Retinal pigment epithelial cell (primary cell): Measurements from ENCODE around the gene ITGA6.

Source experiments
- DNase-seq: peaks from one replicate; pipeline ENCODE4 v3.0.0-alpha.2; 2010; ENCODE audit warnings: low read depth
- H3K4me3 ChIP-seq: 2 replicates; pipeline ENCODE4 v1.5.1; 2011; ENCODE audit warnings: mild to moderate bottlenecking, low read length, control low read depth, moderate library complexity
- TF ChIP-seq, protein P1 (sequence below): conservative IDR thresholded peaks from 2 replicates; pipeline ENCODE4 v1.5.1; 2011; ENCODE audit warnings: low read depth, low read length, control low read depth, inconsistent platforms

ITGA6 gene

DNA sequence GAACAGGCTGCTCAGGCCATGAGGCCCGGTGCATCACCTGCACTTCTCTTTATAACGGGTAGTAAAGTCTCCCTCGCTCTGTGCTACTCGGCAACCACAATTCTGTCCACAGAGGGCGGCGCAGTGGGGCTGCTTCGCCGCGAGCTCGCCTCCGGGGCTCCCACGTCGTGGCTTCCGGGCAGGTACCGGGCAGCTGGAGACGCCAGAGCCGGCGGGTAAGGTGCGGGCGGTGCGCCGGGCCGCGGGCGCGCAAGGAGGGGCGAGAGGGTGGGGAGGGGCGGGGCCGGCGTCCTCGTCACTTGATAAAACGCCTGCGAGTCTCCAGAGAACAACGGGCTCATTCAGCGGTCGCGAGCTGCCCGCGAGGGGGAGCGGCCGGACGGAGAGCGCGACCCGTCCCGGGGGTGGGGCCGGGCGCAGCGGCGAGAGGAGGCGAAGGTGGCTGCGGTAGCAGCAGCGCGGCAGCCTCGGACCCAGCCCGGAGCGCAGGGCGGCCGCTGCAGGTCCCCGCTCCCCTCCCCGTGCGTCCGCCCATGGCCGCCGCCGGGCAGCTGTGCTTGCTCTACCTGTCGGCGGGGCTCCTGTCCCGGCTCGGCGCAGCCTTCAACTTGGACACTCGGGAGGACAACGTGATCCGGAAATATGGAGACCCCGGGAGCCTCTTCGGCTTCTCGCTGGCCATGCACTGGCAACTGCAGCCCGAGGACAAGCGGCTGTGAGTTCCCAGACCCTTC is at the start of gene ITGA6:
Gene ITGA6 (plus strand): TSS at position 331 of the 734 bp plus-strand sequence.
- peak within 1 kb of the TSS; percentile 76 for H3K4me3 ChIP-seq
- TF ChIP-seq, protein P1, sequence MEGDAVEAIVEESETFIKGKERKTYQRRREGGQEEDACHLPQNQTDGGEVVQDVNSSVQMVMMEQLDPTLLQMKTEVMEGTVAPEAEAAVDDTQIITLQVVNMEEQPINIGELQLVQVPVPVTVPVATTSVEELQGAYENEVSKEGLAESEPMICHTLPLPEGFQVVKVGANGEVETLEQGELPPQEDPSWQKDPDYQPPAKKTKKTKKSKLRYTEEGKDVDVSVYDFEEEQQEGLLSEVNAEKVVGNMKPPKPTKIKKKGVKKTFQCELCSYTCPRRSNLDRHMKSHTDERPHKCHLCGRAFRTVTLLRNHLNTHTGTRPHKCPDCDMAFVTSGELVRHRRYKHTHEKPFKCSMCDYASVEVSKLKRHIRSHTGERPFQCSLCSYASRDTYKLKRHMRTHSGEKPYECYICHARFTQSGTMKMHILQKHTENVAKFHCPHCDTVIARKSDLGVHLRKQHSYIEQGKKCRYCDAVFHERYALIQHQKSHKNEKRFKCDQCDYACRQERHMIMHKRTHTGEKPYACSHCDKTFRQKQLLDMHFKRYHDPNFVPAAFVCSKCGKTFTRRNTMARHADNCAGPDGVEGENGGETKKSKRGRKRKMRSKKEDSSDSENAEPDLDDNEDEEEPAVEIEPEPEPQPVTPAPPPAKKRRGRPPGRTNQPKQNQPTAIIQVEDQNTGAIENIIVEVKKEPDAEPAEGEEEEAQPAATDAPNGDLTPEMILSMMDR, result peak; percentile 6
- no peak for DNase-seq

DNA sequence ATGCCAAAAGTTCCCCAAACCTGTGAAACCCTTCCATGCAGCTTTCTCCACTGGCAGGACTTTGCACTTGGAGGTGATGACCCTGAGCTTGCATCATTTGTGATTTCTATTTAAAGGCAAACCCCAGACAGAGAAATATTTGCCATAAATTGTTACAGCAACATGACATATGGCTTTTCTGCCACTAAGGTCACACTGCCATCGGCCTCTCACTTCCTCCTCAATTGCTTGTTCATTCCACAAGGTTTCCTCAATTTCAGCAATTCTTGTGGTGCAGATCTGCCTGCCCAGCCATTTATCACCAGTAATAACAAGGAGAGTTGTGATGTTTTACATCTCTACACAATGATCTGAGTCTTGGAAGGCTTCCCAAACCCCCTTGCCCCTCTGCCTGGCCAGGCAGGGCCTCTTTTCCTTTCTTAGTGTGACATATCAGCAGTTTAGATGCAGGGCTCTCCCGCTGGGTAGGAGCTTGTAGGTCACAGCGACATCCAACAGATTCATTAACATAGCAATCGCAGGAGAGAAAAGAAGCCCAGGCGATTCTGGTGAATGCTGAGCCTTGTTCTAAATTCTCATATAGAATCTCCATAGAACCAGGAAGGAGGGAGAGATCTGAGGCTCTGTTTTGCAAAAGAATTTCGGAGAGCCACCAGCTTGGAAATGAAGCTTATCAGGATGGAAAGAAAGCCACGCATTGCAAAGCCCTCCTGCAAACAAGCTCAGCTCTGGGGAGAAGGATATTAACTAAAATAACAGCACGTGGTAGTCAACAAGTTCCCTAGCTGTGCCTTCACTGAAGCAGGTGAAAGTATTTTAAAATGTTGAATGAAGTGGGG is 46.7 kb upstream of the ITGA6 start:
- TF ChIP-seq, protein P1, result no peak
- no peak overlapping the region for H3K4me3 ChIP-seq
- peak; percentile 67 for DNase-seq

DNA sequence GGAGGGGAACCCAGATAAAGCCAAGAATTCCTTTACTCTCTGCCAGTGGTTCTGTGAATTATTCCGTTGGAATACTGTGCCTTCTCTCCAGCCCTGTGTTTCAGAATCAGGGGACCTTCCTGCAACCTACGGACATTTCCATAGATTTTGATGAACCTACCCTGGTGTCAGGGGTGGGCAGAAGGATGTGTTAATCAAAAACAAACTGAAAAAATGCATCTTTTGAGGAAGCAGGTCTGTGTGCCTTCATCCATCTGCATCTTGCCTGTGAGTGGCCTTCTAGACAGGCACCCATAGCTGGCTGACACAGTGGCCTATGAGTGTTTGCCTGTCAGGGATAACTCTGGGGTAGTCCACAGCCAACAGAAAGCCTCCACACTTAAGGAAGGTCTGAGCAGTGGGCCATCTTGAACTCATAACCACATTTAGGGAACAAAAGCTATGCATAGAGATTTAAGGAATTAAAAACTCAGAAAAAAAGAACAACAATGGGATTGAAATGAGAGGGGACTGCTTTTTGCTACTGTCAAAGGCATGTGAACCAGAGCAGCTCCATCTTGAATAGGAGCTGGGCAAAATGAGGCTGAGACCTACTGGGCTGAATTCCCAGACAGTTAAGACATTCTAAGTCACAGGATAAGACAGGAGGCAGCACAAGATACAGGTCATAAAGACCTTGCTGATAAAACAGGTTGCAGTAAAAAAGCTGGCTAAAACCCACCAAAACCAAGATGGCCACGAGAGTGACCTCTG is 45.9 kb upstream of the ITGA6 start:
- DNase-seq, result no peak
- H3K4me3 ChIP-seq, result no peak overlapping the region
- TF ChIP-seq, protein P1, result no peak

DNA sequence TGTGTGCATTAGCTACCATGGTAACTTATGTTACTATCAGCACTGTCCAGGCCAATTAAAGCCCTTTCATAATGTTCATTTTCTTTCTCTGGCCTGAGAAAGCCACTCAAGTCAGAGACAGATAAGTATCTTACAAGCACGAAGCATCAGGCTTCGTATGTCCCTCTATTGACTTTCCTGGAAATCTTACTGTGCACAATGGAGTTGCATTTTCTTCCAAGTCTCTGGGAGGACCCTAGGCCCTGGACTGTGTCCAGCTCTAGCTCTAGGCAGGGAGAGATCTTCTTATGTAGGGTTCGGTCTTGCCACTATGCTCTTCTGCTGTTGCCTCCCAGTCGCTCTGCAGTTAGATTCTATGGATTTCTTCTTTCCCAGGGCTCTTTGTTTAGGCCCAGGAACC is 40.0 kb upstream of the ITGA6 start:
- TF ChIP-seq, protein P1, result no peak
- no peak for DNase-seq
- H3K4me3 ChIP-seq, result no peak overlapping the region

DNA sequence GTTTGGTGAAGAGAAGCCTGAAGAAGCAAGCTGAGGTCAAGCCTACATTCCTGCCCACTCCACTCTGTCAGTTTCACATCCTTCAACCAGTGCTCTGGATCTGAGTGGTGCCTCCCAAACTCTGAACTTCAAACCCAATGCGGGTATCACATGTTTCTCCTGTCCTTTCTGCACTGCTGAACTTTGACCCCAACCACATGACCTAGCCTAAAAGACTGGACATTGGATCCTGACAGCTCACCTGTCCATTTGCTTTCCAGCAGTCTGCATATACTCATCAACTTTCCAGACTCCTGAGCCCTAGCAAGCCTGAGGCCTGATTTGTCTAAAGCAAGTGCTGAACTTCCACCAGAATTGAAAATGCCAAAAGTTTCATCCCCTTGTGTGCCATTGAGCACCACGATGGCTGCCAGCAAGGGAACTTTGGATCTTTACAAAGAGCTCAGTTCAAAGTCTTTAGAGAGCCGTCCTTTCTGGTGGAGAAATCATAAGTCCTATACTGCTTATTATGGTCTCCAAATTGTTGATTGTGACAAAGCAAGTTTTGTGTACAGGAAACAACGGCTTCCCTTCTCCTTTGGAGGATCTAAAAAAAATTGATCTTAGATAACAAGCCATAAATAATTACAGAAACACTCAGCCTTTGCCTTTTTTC is 37.6 kb upstream of the ITGA6 start:
- DNase-seq, result no peak
- H3K4me3 ChIP-seq, result no peak overlapping the region
- TF ChIP-seq, protein P1, result no peak

DNA sequence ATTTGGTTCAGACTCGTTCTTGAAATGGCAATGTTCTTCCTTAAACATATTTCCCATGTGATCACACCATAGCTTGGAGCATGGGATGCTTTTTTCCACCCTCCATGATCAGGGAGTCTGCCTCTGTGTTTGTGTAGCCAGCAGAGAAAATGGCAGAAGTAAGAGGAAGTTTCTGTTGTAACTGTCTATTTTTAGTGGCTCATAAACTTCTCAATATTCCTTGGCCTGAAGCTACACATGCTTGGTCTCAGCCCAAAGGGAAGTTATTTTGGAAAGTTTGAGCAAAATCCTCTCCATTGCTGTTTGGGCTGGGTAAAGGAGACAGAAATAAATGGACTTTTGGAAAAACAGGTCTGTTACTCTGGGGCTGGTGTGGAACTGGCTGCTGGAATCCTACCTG is 33.4 kb upstream of the ITGA6 start:
- DNase-seq, result no peak
- TF ChIP-seq, protein P1, result no peak
- H3K4me3 ChIP-seq, result no peak overlapping the region
